OCI-M1 (cell line): Measurements from ENCODE around the gene RYR3.

Experiments
- DNase-seq: peaks from one replicate; lab custom pipeline; 2025; lab: John Stamatoyannopoulos, UW

Gene RYR3

GRCh38 chr15:33449810-33450209 lies 139.0 kb downstream of the RYR3 start:
- DNase-seq = no peak

GRCh38 chr15:33451385-33451784 lies 140.6 kb downstream of the RYR3 start:
- no peak for DNase-seq

DNA sequence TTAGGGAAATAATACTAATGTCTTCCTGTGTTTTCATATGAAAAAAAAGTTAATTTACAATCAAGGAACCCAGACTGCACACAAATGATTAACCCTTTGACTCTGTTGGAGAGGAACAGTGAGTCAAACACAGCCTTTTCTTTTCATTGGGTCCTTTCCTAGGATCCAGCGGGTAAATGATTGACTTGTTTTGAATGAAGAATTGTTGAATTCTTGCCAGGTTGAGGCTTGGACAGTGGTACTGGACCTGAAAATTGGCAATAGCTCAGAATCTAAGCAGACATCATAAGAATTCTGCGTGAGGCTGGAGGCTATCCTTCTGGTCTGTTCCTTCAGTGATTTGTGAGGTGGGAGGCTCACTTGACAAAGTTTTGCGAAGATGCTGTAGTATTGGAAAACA lies 143.0 kb downstream of the RYR3 start:
- DNase-seq = no peak

DNA sequence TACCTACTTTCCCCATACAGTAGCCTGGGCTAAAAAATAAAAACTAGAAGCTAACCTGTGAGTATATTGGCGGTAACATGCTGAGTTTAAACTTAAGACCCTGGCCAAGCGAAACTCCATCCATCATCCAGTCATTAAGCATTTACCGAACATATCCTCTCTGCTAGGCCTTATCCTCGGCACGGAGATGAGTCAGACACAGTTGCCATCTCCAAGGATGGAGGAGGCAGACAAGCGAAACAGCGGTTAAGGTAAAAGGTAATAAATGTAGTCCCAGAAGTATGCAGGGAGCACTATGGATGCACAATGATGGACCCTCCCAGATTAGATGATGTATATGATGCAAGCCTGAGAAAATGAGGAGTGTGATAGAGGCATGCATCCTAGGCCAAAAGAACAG lies 143.6 kb downstream of the RYR3 start:
- DNase-seq = no peak

DNA sequence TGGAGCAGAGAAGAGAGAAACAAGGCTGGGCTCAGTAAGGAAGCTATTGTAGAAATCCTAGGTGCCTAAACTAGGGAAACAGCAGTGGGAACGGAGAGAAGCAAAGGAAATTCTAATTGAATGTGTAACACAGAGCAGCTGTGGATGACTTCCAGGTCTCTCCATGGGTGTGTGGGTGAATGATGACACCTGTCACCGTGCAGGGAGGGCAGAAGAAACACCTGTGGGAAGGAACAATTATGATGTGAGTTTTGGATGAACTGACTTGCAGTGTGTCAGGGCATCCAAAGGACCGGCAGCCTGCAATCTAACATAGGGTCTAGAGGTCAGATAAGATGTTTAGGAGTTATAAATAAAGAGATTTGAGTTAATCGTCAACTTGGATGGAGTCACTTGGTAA lies 144.2 kb downstream of the RYR3 start:
- DNase-seq = no peak

DNA sequence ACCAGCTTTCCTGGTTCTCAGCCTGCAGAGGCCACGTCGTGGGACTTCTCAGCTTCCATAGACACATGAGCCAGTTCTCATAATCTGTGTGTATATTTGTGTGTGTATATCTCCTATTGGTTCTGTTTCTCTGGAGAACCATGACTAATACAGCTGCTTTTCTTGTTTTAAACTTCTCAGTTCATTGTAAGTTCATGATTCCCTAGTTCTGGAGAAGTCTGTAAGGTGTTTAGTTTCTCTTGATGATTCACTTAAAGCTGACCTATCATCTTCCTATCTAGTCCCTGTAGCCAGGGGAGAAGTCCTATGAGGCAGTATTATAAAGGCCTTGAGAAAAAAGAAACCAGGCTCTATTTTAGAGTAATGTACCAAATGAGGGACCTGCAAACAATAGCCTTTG lies 147.7 kb downstream of the RYR3 start:
- DNase-seq = no peak

- no peak for DNase-seq
Observed at GRCh38 chr15:33460166-33460805, 149.5 kb downstream of the RYR3 start.

DNA sequence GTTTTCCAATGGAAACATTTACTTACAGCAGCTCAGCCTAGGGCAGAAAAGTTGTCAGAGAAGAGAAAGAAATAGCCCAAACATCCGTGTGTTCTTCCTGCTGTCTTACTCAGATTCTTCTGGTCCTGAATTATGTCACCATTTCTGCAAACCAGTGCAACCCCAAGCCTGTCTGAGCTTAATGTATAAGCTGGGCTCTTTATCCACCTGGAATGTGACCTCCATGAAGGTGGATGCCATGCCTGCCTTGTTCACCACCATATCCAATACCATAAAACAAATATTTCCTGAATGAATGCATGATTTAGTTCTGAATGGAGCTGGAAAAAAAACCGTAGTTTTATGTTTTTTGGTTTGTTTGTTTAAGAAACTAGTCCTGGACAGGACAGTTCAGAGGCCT lies 150.9 kb downstream of the RYR3 start:
- DNase-seq = no peak

- DNase-seq = no peak
Observed at GRCh38 chr15:33467146-33467815, 156.5 kb downstream of the RYR3 start.

GRCh38 chr15:33467816-33468163 lies 157.0 kb downstream of the RYR3 start:
- DNase-seq = peak; percentile 9

DNA sequence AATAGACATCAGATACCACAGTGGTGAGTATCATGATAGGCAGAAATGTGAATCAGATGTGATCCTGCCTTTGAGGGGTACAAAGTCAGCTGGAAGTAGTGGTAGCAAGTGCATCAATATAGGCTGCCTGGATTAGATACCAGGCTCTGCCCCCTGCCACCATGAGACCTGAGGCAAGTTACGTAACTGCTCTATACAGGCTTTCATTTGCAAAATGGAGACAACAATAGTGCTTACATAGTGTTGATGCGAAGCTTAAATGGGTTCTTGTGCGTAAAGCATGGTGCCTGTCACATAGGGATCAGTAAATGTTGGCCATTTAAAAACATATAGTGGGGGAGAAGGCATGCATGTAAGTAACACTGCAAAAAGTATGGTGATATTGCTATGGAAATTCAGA lies 158.0 kb downstream of the RYR3 start:
- DNase-seq = no peak

GRCh38 chr15:33473005-33473404 lies 162.2 kb downstream of the RYR3 start:
- no peak for DNase-seq

- DNase-seq = no peak
Observed at GRCh38 chr15:33473714-33474113, 162.9 kb downstream of the RYR3 start.

- no peak for DNase-seq
Observed at GRCh38 chr15:33476076-33476475, 165.3 kb downstream of the RYR3 start.

DNA sequence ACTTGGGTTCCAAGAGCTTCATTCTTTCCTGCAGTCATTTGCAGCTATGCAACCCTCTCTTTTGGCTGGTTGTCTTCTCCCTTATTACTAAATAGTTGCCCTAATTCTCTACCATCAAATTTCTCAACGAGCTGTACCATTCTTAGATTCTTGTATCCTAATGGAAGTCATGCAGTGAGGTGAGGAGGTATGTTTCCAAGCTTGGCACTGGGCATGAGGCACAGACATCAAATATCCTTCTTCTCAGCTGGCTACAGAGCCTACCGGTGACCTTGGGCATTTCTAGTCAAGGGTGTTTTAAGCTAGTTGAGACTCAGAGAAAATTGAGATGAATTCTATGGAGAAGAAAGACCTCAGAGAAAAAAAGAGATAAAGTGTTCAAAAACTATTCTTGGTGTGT lies 166.1 kb downstream of the RYR3 start:
- no peak for DNase-seq

- DNase-seq = no peak
Observed at GRCh38 chr15:33489335-33489734, 178.6 kb downstream of the RYR3 start.

- no peak for DNase-seq
Observed at GRCh38 chr15:33490703-33491102, 179.9 kb downstream of the RYR3 start.

DNA sequence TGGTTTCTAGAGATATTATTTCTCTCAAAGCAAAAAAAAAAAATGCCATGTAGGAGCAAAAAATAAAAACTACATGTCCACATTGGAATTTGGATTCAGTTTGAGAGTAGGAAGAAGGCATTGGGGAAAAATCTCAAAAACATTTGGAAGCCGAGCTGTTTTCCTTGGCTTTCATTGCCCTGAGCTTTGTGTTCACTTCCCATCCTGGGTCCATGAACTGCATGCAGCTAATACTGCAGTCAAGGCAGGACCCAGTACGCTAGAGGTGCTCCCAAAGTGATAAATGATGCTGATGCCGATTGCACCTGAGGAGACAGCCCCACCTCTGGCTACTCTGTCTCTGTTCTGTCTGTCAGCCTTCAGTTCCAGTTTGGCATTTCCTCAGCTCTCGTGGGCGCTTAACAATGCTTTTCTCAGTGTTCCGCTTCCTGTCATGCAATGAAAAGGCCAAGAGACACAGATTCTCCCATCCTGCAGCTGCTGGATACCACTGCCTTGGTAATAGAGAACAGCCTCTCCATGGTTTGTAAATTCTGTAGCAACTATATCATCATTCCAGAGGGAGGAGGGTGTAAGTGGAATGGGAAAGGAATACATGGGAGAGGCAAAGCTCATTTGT lies 181.8 kb downstream of the RYR3 start:
- DNase-seq = no peak

GRCh38 chr15:33494306-33494705 lies 183.5 kb downstream of the RYR3 start:
- DNase-seq = peak; percentile 24

DNA sequence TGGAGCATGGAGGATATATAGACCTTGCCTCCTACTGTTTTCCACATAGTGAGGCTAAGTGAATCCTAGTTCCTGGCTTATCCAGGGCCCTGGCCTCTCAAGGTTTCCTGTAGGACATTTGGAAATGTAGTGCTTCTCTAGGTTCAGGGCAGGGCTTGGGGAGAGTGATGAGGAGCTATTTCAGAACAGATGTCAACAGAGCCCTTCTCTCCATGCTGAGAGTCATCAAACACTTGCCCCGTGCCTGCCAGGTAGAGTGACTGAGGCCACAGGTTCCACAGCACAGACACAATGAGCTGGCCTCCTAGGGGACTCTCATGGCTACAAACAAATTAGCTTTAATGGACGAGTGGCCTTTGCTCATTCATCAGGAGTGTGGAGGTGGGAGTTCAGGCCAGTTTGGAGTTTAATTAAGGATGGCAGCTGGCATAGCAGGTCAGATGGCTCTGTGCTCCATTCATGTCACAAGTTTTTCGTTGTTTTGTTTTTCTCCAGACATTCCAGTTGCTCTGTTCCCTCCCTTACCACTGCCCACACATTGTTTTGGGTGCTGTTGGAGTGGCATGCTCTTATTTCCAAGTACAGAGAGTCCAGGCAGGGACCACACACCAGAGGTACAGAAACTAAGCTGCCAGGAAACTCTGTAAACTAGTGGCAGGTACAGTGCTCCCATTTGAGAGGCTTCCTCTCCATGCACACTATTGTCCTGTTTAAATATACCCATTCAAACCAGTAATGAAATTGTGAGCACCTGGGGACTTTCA lies 189.8 kb downstream of the RYR3 start:
- no peak for DNase-seq

- DNase-seq = no peak
Observed at GRCh38 chr15:33503681-33504080, 192.9 kb downstream of the RYR3 start.

DNA sequence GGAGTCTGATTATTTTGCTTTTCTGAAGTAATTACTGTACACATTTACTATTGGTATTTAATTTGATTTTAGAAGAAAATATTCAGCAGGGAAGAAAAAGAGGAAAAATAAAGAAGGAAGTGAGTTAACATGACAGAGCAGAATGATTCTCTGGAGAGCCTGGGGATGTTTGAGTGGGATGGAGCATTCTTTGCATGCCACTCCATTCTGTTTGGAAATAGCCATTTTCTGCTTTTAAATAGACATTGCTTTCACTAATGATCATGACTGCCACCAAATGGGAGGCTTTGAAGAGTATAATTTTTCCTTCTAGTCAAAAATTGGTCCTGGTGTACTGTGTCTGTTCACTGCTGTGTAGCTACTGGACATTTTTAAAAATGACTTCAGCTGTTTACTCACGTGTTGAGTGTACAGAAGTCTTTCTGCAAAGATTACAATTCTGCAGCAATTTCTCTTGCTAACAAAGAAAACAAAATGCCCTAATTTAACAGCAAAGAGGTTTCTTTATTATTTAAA lies 196.1 kb downstream of the RYR3 start:
- no peak for DNase-seq

- no peak for DNase-seq
Observed at GRCh38 chr15:33508703-33509102, 197.9 kb downstream of the RYR3 start.
